PC-9 (cell line): ENCODE measurements around the gene TRABD2A. TPM values are rescaled to one million over a fixed set of nuclear protein-coding genes. Genes with fewer than 3 reads are reported as not detected.

ENCODE experiments used
- BruUV-seq: library from RNA; stranded (reverse); fragments of 400-500 nt; replicated peaks from 2 replicates; lab custom pipeline; 2021; lab: Mats Ljungman, UMichigan
- CTCF ChIA-PET: fragments of 300-600 bp; sonication (Branson Sonifier 250); formaldehyde crosslinking; loops from one replicate; lab custom pipeline; 2022; ENCODE audit warnings: antibody characterized with exemption; lab: Charles Lee
- POLR2A ChIA-PET: fragments of 300-600 bp; sonication (Branson Sonifier 250); formaldehyde crosslinking; loops from one replicate; lab custom pipeline; 2022; ENCODE audit warnings: antibody characterized with exemption; ENCODE audit not compliant: unreplicated experiment; lab: Charles Lee
- DNase-seq, 2 experiments: peaks; one replicate each; pipeline versions ENCODE4 v3.0.0 to v3.0.0-alpha.2; 2015 to 2022; ENCODE audit warnings: mixed read lengths in 1 of 2
- H2AFZ ChIP-seq: fragments of 200-600 bp; sonication (generic); 2 replicates; pipeline ENCODE4 v1.8.1; 2017; ENCODE audit warnings: antibody characterized with exemption
- H3F3A ChIP-seq: fragments of 200-600 bp; sonication (generic); 2 replicates; pipeline ENCODE4 v1.8.1; 2017; ENCODE audit warnings: antibody characterized with exemption, mild to moderate bottlenecking, low read depth; ENCODE audit not compliant: insufficient read depth
- H3K27ac ChIP-seq: fragments of 200-600 bp; sonication (generic); 2 replicates; pipeline ENCODE4 v1.6.1; 2016; ENCODE audit warnings: mixed run types
- H3K27me3 ChIP-seq: fragments of 200-600 bp; sonication (generic); 2 replicates; pipeline ENCODE4 v1.6.1; 2016; ENCODE audit warnings: low read depth, mixed run types; ENCODE audit not compliant: insufficient read depth
- H3K36me3 ChIP-seq: fragments of 200-600 bp; sonication (generic); 2 replicates; pipeline ENCODE4 v1.6.1; 2016; ENCODE audit warnings: low read depth, mixed run types
- H3K4me1 ChIP-seq: fragments of 200-600 bp; sonication (generic); replicated peaks from 2 replicates; pipeline ENCODE4 v1.6.1; 2016; ENCODE audit warnings: mixed run types; ENCODE audit not compliant: insufficient read depth
- H3K4me2 ChIP-seq: fragments of 200-600 bp; sonication (generic); 2 replicates; pipeline ENCODE4 v1.6.1; 2017; ENCODE audit warnings: mixed run types
- H3K4me3 ChIP-seq: fragments of 200-600 bp; sonication (generic); 2 replicates; pipeline ENCODE4 v1.6.1; 2016; ENCODE audit warnings: mixed run types
- H3K79me2 ChIP-seq: fragments of 200-600 bp; sonication (generic); 2 replicates; pipeline ENCODE4 v1.6.1; 2017; ENCODE audit warnings: low read depth, mixed run types
- H3K9me2 ChIP-seq: fragments of 200-600 bp; sonication (generic); 2 replicates; pipeline ENCODE4 v1.8.1; 2017; ENCODE audit warnings: mild to moderate bottlenecking; ENCODE audit not compliant: insufficient read depth
- H3K9me3 ChIP-seq: fragments of 200-600 bp; sonication (generic); 2 replicates; pipeline ENCODE4 v1.8.1; 2016; ENCODE audit warnings: low read depth; ENCODE audit not compliant: insufficient read depth
- H4K20me1 ChIP-seq: fragments of 200-600 bp; sonication (generic); 2 replicates; pipeline ENCODE4 v1.8.1; 2017; ENCODE audit not compliant: insufficient read depth
- CTCF ChIP-seq: fragments of 200-600 bp; sonication (generic); conservative IDR thresholded peaks from 2 replicates; pipeline ENCODE4 v1.6.1; 2017; ENCODE audit warnings: mixed run types, antibody characterized with exemption, mild to moderate bottlenecking, moderate library complexity
- EZH2 ChIP-seq: fragments of 200-600 bp; sonication (generic); IDR thresholded peaks from 2 replicates; pipeline ENCODE4 v1.8.0; 2017; ENCODE audit warnings: antibody characterized with exemption, low read depth
- intact Hi-C: fragments of 100-400 bp; cut with micrococcal nuclease; formaldehyde crosslinking; loops from one replicate; pipeline ENCODE4 v1.10.0; 2022; ENCODE audit not compliant: unreplicated experiment
- total RNA-seq: library from RNA; stranded (reverse); gene quantifications from 2 replicates; pipeline ENCODE4 v1.2.3, GENCODE V29; 2021

Gene TRABD2A
- total RNA-seq, 1 experiment from 2014 or later, result 2.2 TPM

- no TSS peak for BruUV-seq
- Histone ChIP-seq H3K27me3 (0 out of 2 replicates have a peak, but pooled peaks cover 3% of the 10 kb centered on the region), H3K4me1 (0 out of 2 replicates have a peak, but pooled peaks cover 6% of the 10 kb centered on the region), H2AFZ (no peak overlapping the region), H3K9me2 (no peaks in the 10 kb centered on the region), H3K27ac (no peak overlapping the region), H3K36me3 (no peaks in the 10 kb centered on the region), H3K9me3 (no peaks in the 10 kb centered on the region), H3K4me2 (no peak overlapping the region), H3K79me2 (peaks cover 11% of the 10 kb centered on the region), H4K20me1 (no peaks in the 10 kb centered on the region), H3F3A (peaks cover 2% of the 10 kb centered on the region), H3K4me3 (no peak overlapping the region)
- intact Hi-C loops, result no loop called here
- no peak for DNase-seq
- POLR2A ChIA-PET, result interaction anchor here (0.6 kb wide), 1 partner anchor 452 kb away, joined by 3 read pairs; the partner anchor contains the start of gene RETSAT
- TF ChIP-seq CTCF (no peak), EZH2 (no peak)
- CTCF ChIA-PET, result no interaction called here
Measured at GRCh38 chr2:84901593-84902120, 20.8 kb upstream of the TRABD2A start.

GRCh38 chr2:84900971-84901370, 20.1 kb upstream of the TRABD2A start:
- TF ChIP-seq CTCF, result no peak
- no peak for TF ChIP-seq EZH2
- Histone ChIP-seq H3K27me3 (0 out of 2 replicates have a peak, but pooled peaks cover 3% of the 10 kb centered on the region), H3K36me3 (no peaks in the 10 kb centered on the region), H4K20me1 (no peaks in the 10 kb centered on the region), H3K27ac (no peak overlapping the region), H3K4me1 (0 out of 2 replicates have a peak, but pooled peaks cover 6% of the 10 kb centered on the region), H2AFZ (no peak overlapping the region), H3K9me2 (no peaks in the 10 kb centered on the region), H3F3A (no peaks in the 10 kb centered on the region; the same call in 1 of the 2 replicates), H3K79me2 (peaks cover 4% of the 10 kb centered on the region), H3K9me3 (no peaks in the 10 kb centered on the region), H3K4me3 (no peak overlapping the region), H3K4me2 (no peak overlapping the region)
- DNase-seq, result no peak
- intact Hi-C loops, result no loop called here
- CTCF ChIA-PET, result no interaction called here
- POLR2A ChIA-PET, result no interaction called here
- no TSS peak for BruUV-seq

GRCh38 chr2:84899304-84900204, 18.7 kb upstream of the TRABD2A start:
- Histone ChIP-seq H4K20me1 (no peaks in the 10 kb centered on the region), H3K9me2 (no peaks in the 10 kb centered on the region), H3K27ac (no peak overlapping the region), H3K4me3 (no peak overlapping the region), H3F3A (peaks cover 3% of the 10 kb centered on the region; the same call in 1 of the 2 replicates), H3K4me1 (peaks cover 11% of the 10 kb centered on the region; the same call in 1 of the 2 replicates), H3K4me2 (no peak overlapping the region), H3K27me3 (0 out of 2 replicates have a peak, but pooled peaks cover 3% of the 10 kb centered on the region), H2AFZ (no peak overlapping the region), H3K79me2 (no peaks in the 10 kb centered on the region), H3K9me3 (no peaks in the 10 kb centered on the region), H3K36me3 (no peaks in the 10 kb centered on the region)
- ChIA-PET POLR2A (no interaction called here), CTCF (no interaction called here)
- BruUV-seq, result no TSS peak
- no peak for TF ChIP-seq EZH2
- no peak for TF ChIP-seq CTCF
- intact Hi-C loops, result no loop called here
- DNase-seq, result no peak
